SK-N-SH treated with all-trans-retinoic acid at 6 μM for 48 hours (cell line): ENCODE measurements around the gene SLC22A8.

Source experiments
- ATAC-seq: fragments of 200-7000 bp; cut with Tn5 transposase; 3 replicates; pipeline ENCODE4 v1.9.1; 2020; ENCODE audit warnings: mild to moderate bottlenecking, moderate library complexity
- ARNTL ChIP-seq: fragments of 450-650 bp; formaldehyde crosslinking; IDR thresholded peaks from 2 replicates; pipeline ENCODE4 v1.5.0; 2020; ENCODE audit warnings: low read depth, mild to moderate bottlenecking, moderate library complexity, borderline replicate concordance
- BACH2 ChIP-seq: fragments of 250-450 bp; sonication (Bioruptor Pico); IDR thresholded peaks from 2 replicates; pipeline ENCODE4 v1.9.0; 2021; ENCODE audit warnings: mild to moderate bottlenecking, borderline replicate concordance
- GLIS3 ChIP-seq: fragments of 250-450 bp; sonication (Bioruptor Pico); IDR thresholded peaks from 2 replicates; pipeline ENCODE4 v1.5.0; 2020; ENCODE audit warnings: mild to moderate bottlenecking, moderate library complexity
- ISL1 ChIP-seq: fragments of 250-450 bp; sonication (Bioruptor Pico); IDR thresholded peaks from 2 replicates; pipeline ENCODE4 v2.1.2; 2022; ENCODE audit warnings: mild to moderate bottlenecking, moderate library complexity
- OSR1 ChIP-seq: fragments of 250-450 bp; sonication (Bioruptor Pico); IDR thresholded peaks from 2 replicates; pipeline ENCODE4 v1.8.0; 2022; ENCODE audit warnings: moderate library complexity, mild to moderate bottlenecking, inconsistent platforms
- PPARA ChIP-seq: fragments of 250-450 bp; sonication (Bioruptor Pico); IDR thresholded peaks from 2 replicates; pipeline ENCODE4 v1.5.0; 2020; ENCODE audit warnings: mild to moderate bottlenecking, borderline replicate concordance
- RARB ChIP-seq: fragments of 250-450 bp; sonication (Bioruptor Pico); IDR thresholded peaks from 2 replicates; pipeline ENCODE4 v1.8.0; 2021; ENCODE audit warnings: mild to moderate bottlenecking, moderate library complexity
- SNAI2 ChIP-seq: fragments of 250-450 bp; sonication (Bioruptor Pico); IDR thresholded peaks from 2 replicates; pipeline ENCODE4 v1.5.0; 2020; ENCODE audit warnings: mild to moderate bottlenecking, moderate library complexity
- TCF4 ChIP-seq: fragments of 250-450 bp; sonication (Bioruptor Pico); IDR thresholded peaks from 2 replicates; pipeline ENCODE4 v1.8.0; 2021; ENCODE audit warnings: mild to moderate bottlenecking, moderate library complexity, borderline replicate concordance
- ZC3H10 ChIP-seq: fragments of 250-450 bp; sonication (Bioruptor Pico); IDR thresholded peaks from 2 replicates; pipeline ENCODE4 v1.5.1; 2021; ENCODE audit warnings: mild to moderate bottlenecking, moderate library complexity
- ZFP30 ChIP-seq: fragments of 450-650 bp; formaldehyde crosslinking; IDR thresholded peaks from 2 replicates; pipeline ENCODE4 v1.5.0; 2022; ENCODE audit warnings: mild to moderate bottlenecking, moderate library complexity
- ZNF70 ChIP-seq: fragments of 450-650 bp; formaldehyde crosslinking; IDR thresholded peaks from 2 replicates; pipeline ENCODE4 v1.5.0; 2020; ENCODE audit warnings: mild to moderate bottlenecking, moderate library complexity
- ZNF8 ChIP-seq: fragments of 450-650 bp; formaldehyde crosslinking; IDR thresholded peaks from 2 replicates; pipeline ENCODE4 v1.5.0; 2020; ENCODE audit warnings: mild to moderate bottlenecking, moderate library complexity
- TF ChIP-seq, protein P1 (sequence below): fragments of 250-450 bp; sonication (Bioruptor Pico); IDR thresholded peaks from 2 replicates; pipeline ENCODE4 v1.8.0; 2020; ENCODE audit warnings: mild to moderate bottlenecking, moderate library complexity, borderline replicate concordance
- TF ChIP-seq, protein P2 (sequence below): fragments of 250-450 bp; sonication (Bioruptor Pico); IDR thresholded peaks from 2 replicates; pipeline ENCODE4 v1.5.1; 2021; ENCODE audit warnings: mild to moderate bottlenecking, moderate library complexity
- TF ChIP-seq, protein P3 (sequence below): fragments of 250-450 bp; sonication (Bioruptor Pico); IDR thresholded peaks from 2 replicates; pipeline ENCODE4 v1.5.0; 2020; ENCODE audit warnings: mild to moderate bottlenecking, moderate library complexity
- TF ChIP-seq, protein P4 (sequence below): fragments of 250-450 bp; sonication (Bioruptor Pico); IDR thresholded peaks from 2 replicates; pipeline ENCODE4 v1.8.0; 2021; ENCODE audit warnings: low read depth, mild to moderate bottlenecking, moderate library complexity, borderline replicate concordance
- TF ChIP-seq, protein P5 (sequence below): fragments of 250-450 bp; sonication (Bioruptor Pico); IDR thresholded peaks from 2 replicates; pipeline ENCODE4 v1.5.1; 2020; ENCODE audit warnings: low read depth, mild to moderate bottlenecking, moderate library complexity

Gene SLC22A8

DNA sequence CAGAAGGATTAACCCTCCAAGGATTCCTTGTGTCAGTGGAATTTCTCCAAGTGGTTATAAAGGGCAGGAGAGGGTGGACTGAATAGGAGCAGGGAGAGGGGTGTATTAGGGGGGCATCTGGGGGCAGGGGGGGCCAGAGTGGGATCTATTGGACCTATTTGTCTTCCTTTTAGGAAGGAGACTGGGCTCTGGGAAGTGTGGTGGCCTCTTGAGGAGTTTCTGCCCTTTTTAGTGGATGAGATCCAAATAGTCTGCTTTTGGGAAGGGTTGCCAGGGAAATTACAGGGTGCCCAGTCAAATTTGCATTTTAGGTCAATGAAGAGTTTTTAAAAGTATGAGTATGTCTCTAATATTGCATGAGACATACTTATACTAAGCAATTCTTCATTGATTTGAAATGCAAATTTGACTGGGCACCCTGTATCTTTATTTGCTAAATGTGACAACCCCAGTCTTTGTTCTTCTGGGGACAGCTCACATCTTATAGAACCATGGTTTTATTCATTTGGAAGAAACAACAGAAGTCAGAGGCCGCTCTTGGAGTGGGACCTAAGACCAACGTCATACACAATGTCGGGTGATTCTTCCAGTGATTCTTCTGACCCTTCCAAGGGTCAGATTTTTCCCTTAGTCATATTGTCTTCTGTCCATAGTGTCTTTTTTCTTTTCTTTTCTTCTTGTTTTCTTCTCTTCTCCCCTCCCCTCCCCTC, 30.4 kb downstream of the SLC22A8 start (continued):
- TF ChIP-seq SNAI2 (CRISPR knock-in tag) = no peak
- TF ChIP-seq, protein P1, sequence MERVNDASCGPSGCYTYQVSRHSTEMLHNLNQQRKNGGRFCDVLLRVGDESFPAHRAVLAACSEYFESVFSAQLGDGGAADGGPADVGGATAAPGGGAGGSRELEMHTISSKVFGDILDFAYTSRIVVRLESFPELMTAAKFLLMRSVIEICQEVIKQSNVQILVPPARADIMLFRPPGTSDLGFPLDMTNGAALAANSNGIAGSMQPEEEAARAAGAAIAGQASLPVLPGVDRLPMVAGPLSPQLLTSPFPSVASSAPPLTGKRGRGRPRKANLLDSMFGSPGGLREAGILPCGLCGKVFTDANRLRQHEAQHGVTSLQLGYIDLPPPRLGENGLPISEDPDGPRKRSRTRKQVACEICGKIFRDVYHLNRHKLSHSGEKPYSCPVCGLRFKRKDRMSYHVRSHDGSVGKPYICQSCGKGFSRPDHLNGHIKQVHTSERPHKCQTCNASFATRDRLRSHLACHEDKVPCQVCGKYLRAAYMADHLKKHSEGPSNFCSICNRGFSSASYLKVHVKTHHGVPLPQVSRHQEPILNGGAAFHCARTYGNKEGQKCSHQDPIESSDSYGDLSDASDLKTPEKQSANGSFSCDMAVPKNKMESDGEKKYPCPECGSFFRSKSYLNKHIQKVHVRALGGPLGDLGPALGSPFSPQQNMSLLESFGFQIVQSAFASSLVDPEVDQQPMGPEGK (CRISPR knock-in tag) = no peak
- TF ChIP-seq TCF4 = no peak
- TF ChIP-seq RARB = no peak

DNA sequence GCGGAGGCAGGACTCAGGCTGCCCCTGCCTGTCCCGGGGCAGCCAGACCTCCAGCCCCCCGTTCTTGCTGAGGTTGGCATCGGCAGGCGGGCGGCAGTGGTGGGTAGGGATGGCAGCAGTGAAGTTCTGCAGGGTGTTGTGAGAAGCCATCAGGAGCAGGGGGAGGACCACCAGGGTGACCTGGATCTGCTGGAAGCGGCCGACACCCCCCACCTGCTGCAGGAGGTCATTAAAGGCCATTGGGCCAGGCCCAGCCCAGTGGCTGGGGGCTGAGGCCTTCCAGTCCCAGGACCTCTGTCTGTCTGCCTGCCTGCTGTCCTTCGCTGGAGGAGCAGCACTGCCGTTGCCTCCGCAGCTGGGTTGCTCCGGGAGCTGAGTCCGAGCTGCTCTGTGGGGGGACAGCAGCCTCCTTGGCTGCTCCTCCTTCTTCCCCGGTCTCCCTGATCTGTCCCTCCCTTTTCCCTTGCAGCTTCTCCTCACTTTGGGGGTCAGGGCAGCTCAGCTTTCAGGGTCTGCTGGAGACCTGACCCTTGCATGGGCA, 31.1 kb downstream of the SLC22A8 start, which contains the start of gene SLC22A6:
TSS of gene SLC22A6 (minus strand) at position 517 of the 541 bp plus-strand sequence. CDS start at position 240, 277 bp downstream.
- ATAC-seq = no peak
- TF ChIP-seq RARB (no peak), ARNTL (CRISPR knock-in tag) (no peak), OSR1 (no peak), PPARA (no peak), GLIS3 (CRISPR knock-in tag) (no peak), ZNF8 (no peak), ZNF70 (CRISPR knock-in tag) (no peak), TCF4 (no peak)
- TF ChIP-seq, protein P1 (CRISPR knock-in tag) = no peak
- TF ChIP-seq, protein P2, sequence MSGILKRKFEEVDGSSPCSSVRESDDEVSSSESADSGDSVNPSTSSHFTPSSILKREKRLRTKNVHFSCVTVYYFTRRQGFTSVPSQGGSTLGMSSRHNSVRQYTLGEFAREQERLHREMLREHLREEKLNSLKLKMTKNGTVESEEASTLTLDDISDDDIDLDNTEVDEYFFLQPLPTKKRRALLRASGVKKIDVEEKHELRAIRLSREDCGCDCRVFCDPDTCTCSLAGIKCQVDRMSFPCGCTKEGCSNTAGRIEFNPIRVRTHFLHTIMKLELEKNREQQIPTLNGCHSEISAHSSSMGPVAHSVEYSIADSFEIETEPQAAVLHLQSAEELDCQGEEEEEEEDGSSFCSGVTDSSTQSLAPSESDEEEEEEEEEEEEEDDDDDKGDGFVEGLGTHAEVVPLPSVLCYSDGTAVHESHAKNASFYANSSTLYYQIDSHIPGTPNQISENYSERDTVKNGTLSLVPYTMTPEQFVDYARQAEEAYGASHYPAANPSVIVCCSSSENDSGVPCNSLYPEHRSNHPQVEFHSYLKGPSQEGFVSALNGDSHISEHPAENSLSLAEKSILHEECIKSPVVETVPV (CRISPR knock-in tag) = no peak

DNA sequence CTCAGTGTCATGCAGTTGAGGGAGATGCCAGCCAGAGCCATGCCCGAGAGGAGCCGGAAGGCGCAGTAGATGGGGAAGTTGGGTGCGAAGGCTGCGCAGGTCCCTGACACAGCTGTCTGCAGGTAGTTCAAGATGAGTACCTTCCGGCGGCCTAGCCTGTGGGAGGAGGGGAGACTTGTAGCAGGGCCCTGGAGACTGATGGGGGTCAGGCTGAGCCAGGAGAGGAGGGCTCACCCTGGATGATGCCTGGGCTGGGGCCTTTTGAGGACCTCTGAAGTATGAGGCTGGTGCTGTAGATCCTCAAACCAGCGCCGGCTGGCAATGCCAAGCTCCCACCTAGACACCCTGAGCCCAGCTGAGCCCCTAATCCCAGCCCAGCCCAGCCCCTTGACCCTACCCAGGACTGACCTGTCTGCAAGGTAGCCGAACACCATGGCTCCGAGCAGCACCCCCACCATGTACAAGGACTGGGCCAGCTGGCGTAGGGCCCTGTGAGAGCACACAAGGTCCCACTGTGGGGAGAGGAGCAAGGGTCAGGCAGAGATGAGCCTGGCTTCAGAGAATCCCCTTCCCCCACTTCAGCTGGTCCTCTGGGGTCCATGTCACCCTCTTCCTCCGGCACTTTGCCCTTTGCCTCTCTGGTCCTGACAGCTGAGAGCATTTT, 32.0 kb downstream of the SLC22A8 start:
- TF ChIP-seq, protein P3, sequence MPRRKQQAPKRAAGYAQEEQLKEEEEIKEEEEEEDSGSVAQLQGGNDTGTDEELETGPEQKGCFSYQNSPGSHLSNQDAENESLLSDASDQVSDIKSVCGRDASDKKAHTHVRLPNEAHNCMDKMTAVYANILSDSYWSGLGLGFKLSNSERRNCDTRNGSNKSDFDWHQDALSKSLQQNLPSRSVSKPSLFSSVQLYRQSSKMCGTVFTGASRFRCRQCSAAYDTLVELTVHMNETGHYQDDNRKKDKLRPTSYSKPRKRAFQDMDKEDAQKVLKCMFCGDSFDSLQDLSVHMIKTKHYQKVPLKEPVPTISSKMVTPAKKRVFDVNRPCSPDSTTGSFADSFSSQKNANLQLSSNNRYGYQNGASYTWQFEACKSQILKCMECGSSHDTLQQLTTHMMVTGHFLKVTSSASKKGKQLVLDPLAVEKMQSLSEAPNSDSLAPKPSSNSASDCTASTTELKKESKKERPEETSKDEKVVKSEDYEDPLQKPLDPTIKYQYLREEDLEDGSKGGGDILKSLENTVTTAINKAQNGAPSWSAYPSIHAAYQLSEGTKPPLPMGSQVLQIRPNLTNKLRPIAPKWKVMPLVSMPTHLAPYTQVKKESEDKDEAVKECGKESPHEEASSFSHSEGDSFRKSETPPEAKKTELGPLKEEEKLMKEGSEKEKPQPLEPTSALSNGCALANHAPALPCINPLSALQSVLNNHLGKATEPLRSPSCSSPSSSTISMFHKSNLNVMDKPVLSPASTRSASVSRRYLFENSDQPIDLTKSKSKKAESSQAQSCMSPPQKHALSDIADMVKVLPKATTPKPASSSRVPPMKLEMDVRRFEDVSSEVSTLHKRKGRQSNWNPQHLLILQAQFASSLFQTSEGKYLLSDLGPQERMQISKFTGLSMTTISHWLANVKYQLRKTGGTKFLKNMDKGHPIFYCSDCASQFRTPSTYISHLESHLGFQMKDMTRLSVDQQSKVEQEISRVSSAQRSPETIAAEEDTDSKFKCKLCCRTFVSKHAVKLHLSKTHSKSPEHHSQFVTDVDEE (CRISPR knock-in tag) = no peak
- TF ChIP-seq, protein P4, sequence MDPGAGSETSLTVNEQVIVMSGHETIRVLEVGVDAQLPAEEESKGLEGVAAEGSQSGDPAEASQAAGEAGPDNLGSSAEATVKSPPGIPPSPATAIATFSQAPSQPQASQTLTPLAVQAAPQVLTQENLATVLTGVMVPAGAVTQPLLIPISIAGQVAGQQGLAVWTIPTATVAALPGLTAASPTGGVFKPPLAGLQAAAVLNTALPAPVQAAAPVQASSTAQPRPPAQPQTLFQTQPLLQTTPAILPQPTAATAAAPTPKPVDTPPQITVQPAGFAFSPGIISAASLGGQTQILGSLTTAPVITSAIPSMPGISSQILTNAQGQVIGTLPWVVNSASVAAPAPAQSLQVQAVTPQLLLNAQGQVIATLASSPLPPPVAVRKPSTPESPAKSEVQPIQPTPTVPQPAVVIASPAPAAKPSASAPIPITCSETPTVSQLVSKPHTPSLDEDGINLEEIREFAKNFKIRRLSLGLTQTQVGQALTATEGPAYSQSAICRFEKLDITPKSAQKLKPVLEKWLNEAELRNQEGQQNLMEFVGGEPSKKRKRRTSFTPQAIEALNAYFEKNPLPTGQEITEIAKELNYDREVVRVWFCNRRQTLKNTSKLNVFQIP (CRISPR knock-in tag) = no peak
- TF ChIP-seq ZNF70 (CRISPR knock-in tag) (no peak), BACH2 (CRISPR knock-in tag) (no peak), ISL1 (CRISPR knock-in tag) (no peak), ZC3H10 (no peak), ZNF8 (no peak), ZFP30 (CRISPR knock-in tag) (no peak)
- TF ChIP-seq, protein P5, sequence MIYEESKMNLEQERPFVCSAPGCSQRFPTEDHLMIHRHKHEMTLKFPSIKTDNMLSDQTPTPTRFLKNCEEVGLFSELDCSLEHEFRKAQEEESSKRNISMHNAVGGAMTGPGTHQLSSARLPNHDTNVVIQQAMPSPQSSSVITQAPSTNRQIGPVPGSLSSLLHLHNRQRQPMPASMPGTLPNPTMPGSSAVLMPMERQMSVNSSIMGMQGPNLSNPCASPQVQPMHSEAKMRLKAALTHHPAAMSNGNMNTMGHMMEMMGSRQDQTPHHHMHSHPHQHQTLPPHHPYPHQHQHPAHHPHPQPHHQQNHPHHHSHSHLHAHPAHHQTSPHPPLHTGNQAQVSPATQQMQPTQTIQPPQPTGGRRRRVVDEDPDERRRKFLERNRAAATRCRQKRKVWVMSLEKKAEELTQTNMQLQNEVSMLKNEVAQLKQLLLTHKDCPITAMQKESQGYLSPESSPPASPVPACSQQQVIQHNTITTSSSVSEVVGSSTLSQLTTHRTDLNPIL = no peak
- no peak for ATAC-seq
